Stimulated activated CD8-positive, alpha-beta memory T cell treated with anti-CD3 and anti-CD28 coated beads, Interleukin-4, amount 100 ng/mL, for 24 hours (primary cell): Measurements from ENCODE around the gene CHD1.

ENCODE experiments used
- DNase-seq: peaks from one replicate; pipeline ENCODE4 v3.0.0-alpha.2; 2020; ENCODE audit warnings: low read depth

CHD1 gene

GRCh38 chr5:98902733-98903132 is 26.1 kb downstream of the CHD1 start:
- no peak for DNase-seq

DNA sequence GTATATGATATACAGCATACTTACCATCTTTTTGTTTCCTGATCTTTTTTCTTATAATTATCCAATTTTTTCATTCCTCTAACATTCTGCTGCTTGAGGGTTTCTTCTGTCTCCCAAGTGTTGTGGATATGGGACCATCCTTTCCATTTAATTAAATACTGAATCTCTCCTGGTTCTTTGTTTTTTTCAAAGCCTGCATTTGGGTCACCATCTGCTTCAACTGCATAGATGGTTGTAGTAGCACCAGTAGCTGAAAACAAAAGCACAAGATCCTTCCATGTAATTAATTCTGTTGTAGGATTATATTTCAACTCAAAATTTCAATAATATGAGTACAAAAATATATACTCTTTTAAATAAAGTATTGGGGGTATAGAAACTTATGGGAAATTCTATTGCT is 29.4 kb downstream of the CHD1 start:
- DNase-seq = no peak

DNA sequence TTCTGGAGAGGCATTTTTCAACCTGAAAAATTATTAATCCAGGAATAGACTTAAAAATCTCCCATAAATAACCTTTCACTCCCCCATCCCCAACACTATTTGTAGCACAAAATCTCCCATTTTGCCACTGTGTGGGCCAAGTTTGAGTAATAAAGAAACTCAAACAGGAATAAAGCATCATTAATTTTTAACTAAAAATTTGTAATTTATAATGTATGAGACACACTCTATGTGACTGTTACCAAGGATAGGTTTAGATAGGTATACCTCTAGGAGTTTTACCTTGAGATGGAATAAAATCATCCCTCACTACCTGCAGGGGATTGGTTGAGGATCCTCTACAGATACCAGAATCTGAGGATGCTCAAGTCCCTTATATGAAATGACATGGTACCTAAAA is 30.1 kb downstream of the CHD1 start:
- no peak for DNase-seq

DNA sequence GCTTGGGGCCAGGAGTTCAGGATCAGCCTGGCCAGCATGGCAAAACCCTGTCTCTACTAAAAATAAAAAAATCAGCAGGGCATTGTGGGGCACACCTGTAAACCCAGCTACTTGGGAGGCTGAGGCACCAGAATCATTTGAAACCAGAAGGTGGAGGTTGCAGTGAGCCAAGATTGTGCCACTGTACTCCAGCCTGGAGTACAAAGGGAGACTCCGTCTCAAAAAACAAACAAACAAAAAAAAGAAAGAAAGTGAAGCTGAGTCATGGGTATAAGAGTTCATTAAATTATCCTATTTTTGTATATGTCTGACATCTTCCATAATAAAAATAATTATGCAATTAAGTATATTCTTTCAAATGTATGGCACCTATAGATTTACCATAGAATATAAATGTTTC is 37.2 kb downstream of the CHD1 start:
- no peak for DNase-seq

DNA sequence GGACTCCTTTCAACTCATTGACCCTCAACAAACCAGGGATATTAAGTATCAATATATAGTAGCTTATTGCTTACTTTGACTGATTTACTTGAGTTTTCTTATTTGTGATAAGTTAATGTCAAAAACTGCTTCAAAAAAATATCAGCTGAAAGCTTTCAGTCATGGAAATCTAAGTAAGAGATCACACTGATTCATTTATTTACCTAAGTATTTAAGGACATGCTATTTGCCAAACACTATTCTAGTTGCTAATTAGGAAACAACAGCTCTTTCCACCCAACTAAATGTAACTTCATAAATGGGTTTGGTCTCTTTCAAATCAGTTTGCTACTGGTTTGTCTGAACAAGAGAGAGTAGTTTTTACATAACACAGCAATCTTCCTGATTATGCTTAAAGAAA is 48.2 kb downstream of the CHD1 start:
- no peak for DNase-seq

GRCh38 chr5:98880151-98880550 is 48.7 kb downstream of the CHD1 start:
- no peak for DNase-seq

DNA sequence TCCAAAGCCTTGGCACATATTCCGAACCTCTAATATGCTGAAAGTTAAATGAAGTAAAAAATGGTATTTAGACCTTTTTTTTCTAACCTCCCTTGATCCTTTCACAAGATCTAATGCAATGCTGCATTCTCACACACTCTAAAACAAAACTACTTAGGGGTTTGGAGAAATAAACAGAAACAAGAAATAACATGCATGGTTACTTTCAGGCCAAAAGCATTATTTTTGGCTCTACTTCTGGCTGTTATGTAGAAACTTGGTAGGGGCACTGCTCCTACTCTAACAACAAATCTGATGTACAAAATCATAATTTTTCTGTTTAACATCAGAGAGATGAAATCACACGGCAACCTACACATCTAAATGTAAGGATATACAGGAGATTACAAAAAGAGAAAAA is 51.2 kb downstream of the CHD1 start:
- no peak for DNase-seq

GRCh38 chr5:98872674-98873073 is 56.1 kb downstream of the CHD1 start:
- DNase-seq = no peak

DNA sequence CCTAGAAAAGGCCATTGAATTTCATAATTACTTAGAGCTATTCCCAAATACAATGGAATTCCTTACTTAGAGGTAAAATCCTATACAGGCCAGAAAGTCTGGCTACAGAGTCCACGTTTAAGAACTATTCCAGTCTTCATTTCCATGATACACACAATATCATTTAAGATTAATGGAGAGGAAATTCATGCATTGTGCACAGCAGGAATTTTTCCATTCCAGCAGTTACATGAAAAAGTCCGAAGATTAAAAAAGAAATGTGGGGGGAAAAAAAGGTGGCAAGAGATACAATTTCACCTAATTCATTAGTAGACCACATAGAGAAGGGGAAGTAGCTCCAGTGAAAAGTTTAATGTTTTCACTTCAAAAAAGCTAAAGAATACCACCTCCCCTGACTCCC is 63.1 kb downstream of the CHD1 start:
- DNase-seq = no peak

DNA sequence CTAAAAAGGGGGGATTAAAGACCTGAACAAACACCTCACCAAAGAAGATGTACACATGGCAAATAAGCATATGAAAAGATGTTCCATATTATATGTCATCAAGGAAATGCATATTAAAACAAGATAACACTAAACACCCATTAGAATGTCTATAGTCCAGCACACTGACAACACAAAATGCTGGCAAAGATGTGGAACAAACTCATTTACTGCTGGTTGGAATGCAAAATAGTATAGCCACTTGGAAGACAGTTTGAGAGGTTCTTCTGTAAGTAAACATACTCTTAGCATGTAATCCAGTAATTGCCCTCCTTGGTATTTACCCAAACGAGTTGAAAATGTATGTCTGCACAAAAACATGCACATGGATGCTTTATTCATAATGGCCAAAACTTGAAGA is 81.8 kb downstream of the CHD1 start:
- DNase-seq = no peak

- DNase-seq = no peak
Observed at GRCh38 chr5:98846520-98846919, 82.3 kb downstream of the CHD1 start.

DNA sequence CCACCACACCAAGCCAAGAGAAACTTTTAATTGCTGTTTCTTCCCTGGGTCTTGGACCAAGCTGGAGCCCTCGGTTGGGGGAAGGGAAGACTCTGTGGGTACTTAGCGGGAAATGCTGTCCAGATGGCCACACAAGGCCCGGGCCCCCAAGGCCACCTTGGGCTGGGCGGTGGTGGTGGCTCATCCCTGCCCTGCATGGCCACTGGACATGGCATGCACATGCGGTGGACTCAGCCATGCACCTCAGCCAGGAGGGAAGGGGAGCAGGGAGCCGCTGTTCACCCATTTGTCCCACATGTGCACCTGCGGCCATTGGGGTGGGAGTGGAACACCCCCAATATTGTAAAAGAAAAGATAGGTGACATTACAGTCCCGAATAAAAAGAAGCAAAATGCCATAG is 82.9 kb downstream of the CHD1 start:
- DNase-seq = no peak

- DNase-seq = no peak
Observed at GRCh38 chr5:98844865-98845264, 83.9 kb downstream of the CHD1 start.

DNA sequence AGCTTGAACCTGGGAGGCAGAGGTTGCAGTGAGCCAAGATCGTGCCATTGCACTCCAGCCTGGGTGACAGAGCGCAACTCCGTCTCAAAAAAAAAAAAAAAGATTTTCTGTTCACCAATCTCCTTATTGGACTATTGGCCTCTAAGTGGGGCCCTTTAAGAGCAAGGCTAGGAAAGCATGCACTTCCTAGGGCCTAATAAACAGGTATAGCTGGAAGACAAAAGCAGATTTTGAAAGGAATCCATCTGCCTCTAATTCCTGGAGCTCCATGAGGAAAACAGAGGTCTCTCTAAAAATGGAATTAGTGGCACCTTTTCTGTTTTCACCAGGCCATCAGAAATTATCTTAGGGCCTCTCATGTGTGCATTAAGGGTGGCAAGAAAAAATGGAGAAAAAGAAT is 85.3 kb downstream of the CHD1 start:
- DNase-seq = no peak

- DNase-seq = no peak
Observed at GRCh38 chr5:98840946-98841345, 87.9 kb downstream of the CHD1 start.

- DNase-seq = no peak
Observed at GRCh38 chr5:98839469-98840383, 89.1 kb downstream of the CHD1 start.

DNA sequence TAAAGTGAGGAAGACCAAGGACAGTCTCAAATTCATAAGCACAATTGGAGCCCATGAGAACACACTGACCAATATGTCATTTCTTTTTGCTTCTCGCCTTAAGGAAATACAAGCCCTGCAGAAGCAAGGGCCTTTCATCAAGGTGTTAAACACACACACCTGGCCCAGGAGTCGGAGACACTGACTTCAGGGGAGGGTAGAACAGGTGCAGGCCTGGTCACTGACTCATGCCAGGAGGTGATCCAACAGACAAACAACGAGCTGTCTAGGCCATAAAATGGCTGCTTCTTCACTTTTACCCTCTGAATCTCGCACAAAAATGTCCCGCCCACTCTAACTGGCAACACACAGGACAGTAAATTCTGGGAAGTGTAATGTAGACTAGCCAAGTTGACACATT is 92.6 kb downstream of the CHD1 start:
- no peak for DNase-seq

DNA sequence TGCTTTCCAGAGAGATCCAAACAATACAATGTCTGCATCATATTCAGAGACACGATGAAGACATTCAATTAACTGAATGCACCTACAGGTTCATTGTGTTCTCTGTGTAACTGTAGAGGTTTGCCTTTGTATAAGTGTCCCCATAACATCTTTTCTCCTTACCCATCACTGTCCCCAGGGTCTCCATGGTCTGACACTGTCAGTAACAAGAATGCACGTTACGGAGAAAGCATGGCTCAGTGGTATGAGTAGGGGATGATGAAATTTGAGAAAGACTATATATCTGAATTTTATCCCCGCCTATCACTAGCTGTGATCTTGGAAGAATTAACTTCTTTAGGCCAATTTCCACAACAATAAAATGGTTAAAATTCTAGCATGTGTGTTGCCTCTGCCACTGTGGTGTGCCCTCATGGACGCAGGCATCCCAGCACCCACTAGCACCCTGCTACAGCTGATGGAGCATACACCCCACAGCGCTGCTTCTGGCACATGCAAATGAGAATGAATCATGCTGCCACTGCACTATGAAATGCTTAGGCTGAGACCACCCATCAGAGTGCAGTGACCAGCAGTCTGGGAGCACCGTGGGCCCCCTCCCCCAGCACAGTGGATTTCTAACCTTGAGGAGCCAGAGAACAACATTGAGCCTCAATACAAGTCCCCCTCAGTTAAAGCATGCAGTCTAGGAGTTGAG is 101.1 kb downstream of the CHD1 start:
- DNase-seq = no peak

DNA sequence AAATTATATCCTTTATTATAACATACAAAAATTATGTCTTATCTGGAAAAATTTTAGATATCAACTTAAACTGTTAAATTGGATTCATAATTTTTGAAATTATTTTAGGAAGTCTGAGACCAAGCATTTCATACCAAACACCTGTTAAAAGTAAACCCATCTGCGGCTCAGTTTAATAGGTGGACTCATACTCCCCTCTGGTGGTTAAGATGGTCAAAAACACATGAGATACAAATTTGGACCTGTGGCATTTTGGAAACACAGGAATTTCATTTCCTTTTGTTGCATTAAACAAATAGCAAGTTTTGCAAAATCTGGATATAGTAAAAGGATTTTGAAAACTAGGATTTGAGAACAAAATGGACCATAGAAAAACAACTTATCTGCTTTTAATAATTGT is 101.6 kb downstream of the CHD1 start:
- DNase-seq = no peak

DNA sequence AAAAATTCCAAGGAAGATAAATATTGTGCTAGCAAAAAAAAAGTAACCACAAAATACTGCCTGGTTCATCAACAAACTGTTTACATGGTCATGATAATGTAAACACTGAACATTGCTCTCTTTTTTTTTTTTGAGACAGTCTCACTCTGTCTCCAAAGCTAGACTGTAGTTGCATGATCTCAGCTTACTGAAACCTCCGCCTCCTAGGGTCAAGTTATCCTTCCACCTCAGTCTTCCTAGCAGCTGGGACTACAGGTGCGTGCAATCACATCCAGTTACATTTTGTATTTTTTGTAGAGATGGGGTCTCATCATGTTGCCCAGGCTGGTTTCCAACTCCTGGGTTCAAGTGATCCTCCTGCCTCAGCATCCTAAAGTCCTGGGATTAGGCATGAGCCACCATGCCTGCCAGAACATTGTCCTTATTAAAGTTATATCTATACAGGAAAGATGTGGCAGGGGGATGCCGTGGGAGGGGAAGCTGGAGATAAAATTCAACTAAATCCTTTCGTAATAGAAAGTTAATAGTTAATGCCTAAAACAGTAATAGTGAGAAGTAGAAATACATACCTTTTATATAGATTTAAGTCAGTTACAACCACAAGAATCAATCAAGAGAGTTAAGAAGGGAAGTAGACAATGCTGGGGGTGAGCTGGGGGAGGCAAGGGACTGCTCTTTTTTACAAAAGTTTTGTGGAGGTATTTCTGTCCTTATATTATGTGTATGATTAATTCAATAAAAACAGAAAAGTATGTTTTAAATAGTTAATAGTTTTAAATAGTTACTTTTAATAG is 103.0 kb downstream of the CHD1 start:
- DNase-seq = no peak

GRCh38 chr5:98816582-98817222 is 112.1 kb downstream of the CHD1 start:
- DNase-seq = no peak

- no peak for DNase-seq
Observed at GRCh38 chr5:98813755-98814154, 115.1 kb downstream of the CHD1 start.
